Stomach (tissue), 4 donors: ENCODE measurements around the gene E4F1.

Experiments used
- CTCF ChIP-seq, 7 experiments: fragments of 450-650 bp in 4 of 7; fragments of 200-600 bp in 3 of 7; sonication (generic) in 3 of 7; IDR thresholded peaks; one replicate each; pipeline ENCODE4 v1.5.1; 2016 to 2019; ENCODE audit warnings: antibody characterized with exemption in 7 of 7, control low read depth in 2 of 7, mild to moderate bottlenecking in 1 of 7
- POLR2A ChIP-seq, 4 donors: fragments of 450-650 bp; IDR thresholded peaks; one replicate each; pipeline ENCODE4 v1.6.1; 2016; ENCODE audit warnings: antibody characterized with exemption in 4 of 4, control low read depth in 2 of 4, mild to moderate bottlenecking in 1 of 4, moderate library complexity in 1 of 4
- POLR2AphosphoS5 ChIP-seq, 3 donors: sonication (generic); formaldehyde crosslinking; IDR thresholded peaks; one replicate each; pipeline ENCODE4 v1.6.1; 2016; ENCODE audit warnings: antibody characterized with exemption in 3 of 3

- TF ChIP-seq CTCF (IDR thresholded peaks at IDR 0.05), result no peak
- TF ChIP-seq POLR2AphosphoS5 (IDR thresholded peaks at IDR 0.05), result no peak
- TF ChIP-seq POLR2A (IDR thresholded peaks at IDR 0.05), result no peak
These were observed 39.0 kb upstream of the E4F1 start for GRCh38 chr16:2184346-2184745.
